Mesenchymal stem cell (in vitro differentiated cells and primary cell): ENCODE results near the gene CLEC1B.

Source experiments
- DNase-seq: peaks from one replicate; pipeline ENCODE4 v3.0.0-alpha.2; 2013
- H2AFZ ChIP-seq: one replicate; pipeline ENCODE4 v1.6.1; 2013; ENCODE audit warnings: low read depth, mild to moderate bottlenecking, control low read depth, inconsistent platforms, low read length, moderate library complexity
- H2AK5ac ChIP-seq: 2 replicates; pipeline ENCODE4 v1.6.1; 2013; ENCODE audit warnings: low read length, moderate library complexity, mild to moderate bottlenecking, inconsistent platforms; ENCODE audit not compliant: severe bottlenecking
- H2BK120ac ChIP-seq: one replicate; pipeline ENCODE4 v1.6.1; 2013; ENCODE audit warnings: low read depth, mild to moderate bottlenecking, inconsistent platforms, low read length, moderate library complexity
- H2BK12ac ChIP-seq, 2 experiments: one replicate each; pipeline ENCODE4 v1.6.1; 2013; ENCODE audit warnings: inconsistent platforms in 2 of 2, low read length in 2 of 2, mild to moderate bottlenecking in 2 of 2, moderate library complexity in 2 of 2, control low read depth in 1 of 2
- H2BK15ac ChIP-seq: one replicate; pipeline ENCODE4 v1.6.1; 2013; ENCODE audit warnings: mild to moderate bottlenecking, low read depth, inconsistent platforms; ENCODE audit not compliant: poor library complexity, severe bottlenecking
- H2BK5ac ChIP-seq: 2 replicates; pipeline ENCODE4 v1.6.1; 2013; ENCODE audit warnings: low read depth, mild to moderate bottlenecking, low read length, control low read depth, inconsistent platforms; ENCODE audit not compliant: poor library complexity, severe bottlenecking
- H3K14ac ChIP-seq, 2 experiments: one replicate each; pipeline ENCODE4 v1.6.1; 2013; ENCODE audit warnings: inconsistent platforms in 2 of 2, low read length in 2 of 2, control low read depth in 1 of 2, mild to moderate bottlenecking in 1 of 2, moderate library complexity in 1 of 2
- H3K18ac ChIP-seq, 2 experiments: one replicate each; pipeline ENCODE4 v1.6.1; 2013; ENCODE audit warnings: inconsistent platforms in 2 of 2, low read length in 2 of 2, control low read depth in 1 of 2, low read depth in 1 of 2, mild to moderate bottlenecking in 1 of 2
- H3K23ac ChIP-seq, 2 experiments: one replicate each; pipeline ENCODE4 v1.6.1; 2013; ENCODE audit warnings: inconsistent platforms in 2 of 2, low read length in 2 of 2, mild to moderate bottlenecking in 2 of 2, moderate library complexity in 2 of 2, control low read depth in 1 of 2
- H3K27ac ChIP-seq: 2 replicates; pipeline ENCODE4 v1.5.1; 2013; ENCODE audit warnings: mild to moderate bottlenecking, moderate library complexity, low read length, control low read depth, inconsistent platforms; ENCODE audit not compliant: poor library complexity, severe bottlenecking
- H3K27me3 ChIP-seq, 2 experiments: 2 replicates each; pipeline versions ENCODE4 v1.6.1 to v1.7.0; 2013; ENCODE audit warnings: low read length in 2 of 2, mild to moderate bottlenecking in 2 of 2, moderate library complexity in 2 of 2, control low read depth in 1 of 2, inconsistent platforms in 1 of 2; ENCODE audit not compliant: control insufficient read depth in 1 of 2, insufficient read depth in 1 of 2
- H3K36me3 ChIP-seq, 2 experiments: 2 replicates each; pipeline versions ENCODE4 v1.6.1 to v1.7.0; 2013; ENCODE audit warnings: low read length in 2 of 2, control low read depth in 1 of 2, inconsistent platforms in 1 of 2, low read depth in 1 of 2, mild to moderate bottlenecking in 1 of 2; ENCODE audit not compliant: insufficient read depth in 2 of 2, control insufficient read depth in 1 of 2
- H3K4ac ChIP-seq, 2 experiments: one replicate each; pipeline ENCODE4 v1.6.1; 2013; ENCODE audit warnings: inconsistent platforms in 2 of 2, low read length in 2 of 2, mild to moderate bottlenecking in 2 of 2, moderate library complexity in 2 of 2, control low read depth in 1 of 2, low read depth in 1 of 2
- H3K4me1 ChIP-seq: 2 replicates; pipeline ENCODE4 v1.6.1; 2013; ENCODE audit warnings: low read depth, low read length, control low read depth; ENCODE audit not compliant: control insufficient read depth, insufficient read depth
- H3K4me2 ChIP-seq: 2 replicates; pipeline ENCODE4 v1.6.1; 2013; ENCODE audit warnings: low read length, mild to moderate bottlenecking, inconsistent platforms; ENCODE audit not compliant: poor library complexity, severe bottlenecking
- H3K4me3 ChIP-seq, 2 experiments: 2 replicates each; pipeline versions ENCODE4 v1.5.1 to v1.7.0; 2013; ENCODE audit warnings: low read length in 2 of 2, mild to moderate bottlenecking in 2 of 2, control low read depth in 1 of 2, low read depth in 1 of 2; ENCODE audit not compliant: insufficient read depth in 1 of 2
- H3K79me1 ChIP-seq: replicated peaks from 2 replicates; pipeline ENCODE4 v1.6.1; 2013; ENCODE audit warnings: mild to moderate bottlenecking, control low read depth, low read length, inconsistent platforms; ENCODE audit not compliant: poor library complexity, severe bottlenecking
- H3K9ac ChIP-seq: 2 replicates; pipeline ENCODE4 v1.7.0; 2013; ENCODE audit warnings: mild to moderate bottlenecking, low read length, moderate library complexity
- H3K9me3 ChIP-seq: 2 replicates; pipeline ENCODE4 v1.7.0; 2013; ENCODE audit warnings: mild to moderate bottlenecking, low read length; ENCODE audit not compliant: control insufficient read depth
- H4K8ac ChIP-seq: one replicate; pipeline ENCODE4 v1.6.1; 2013; ENCODE audit warnings: inconsistent platforms, mild to moderate bottlenecking, low read length, moderate library complexity
- H4K91ac ChIP-seq: one replicate; pipeline ENCODE4 v1.6.1; 2013; ENCODE audit warnings: mild to moderate bottlenecking, low read length, inconsistent platforms
- WGBS: methylation state at CpG from one replicate; pipeline ENCODE4 v1.1.7; 2013; ENCODE audit warnings: mixed read lengths; 5-methylcytosine and 5-hydroxymethylcytosine counted together

Gene CLEC1B

GRCh38 chr12:10018386-10018785 lies 19.5 kb upstream of the CLEC1B start:
- WGBS = 97% methylated on average over 2 of the region's 5 CpGs
- no peak overlapping the region for H3K14ac ChIP-seq
- H3K4me2 ChIP-seq = no peak overlapping the region
- H3K4me3 ChIP-seq = no peak overlapping the region
- H2BK5ac ChIP-seq = no peak overlapping the region
- no peaks in the 10 kb centered on the region for H3K79me1 ChIP-seq
- no peak overlapping the region for H2AK5ac ChIP-seq
- no peak overlapping the region for H4K8ac ChIP-seq
- no peak overlapping the region for H2BK120ac ChIP-seq
- DNase-seq = peak; percentile 19
- no peak overlapping the region for H3K9ac ChIP-seq
- H3K9me3 ChIP-seq = no peaks in the 10 kb centered on the region
- H3K36me3 ChIP-seq = no peaks in the 10 kb centered on the region
- no peak overlapping the region for H3K4ac ChIP-seq
- H3K27ac ChIP-seq = no peak overlapping the region
- no peak overlapping the region for H2BK12ac ChIP-seq
- H2BK15ac ChIP-seq = no peak overlapping the region
- H3K4me1 ChIP-seq = no peaks in the 10 kb centered on the region
- no peak overlapping the region for H2AFZ ChIP-seq
- H3K27me3 ChIP-seq = no peaks in the 10 kb centered on the region
- H3K18ac ChIP-seq = no peak overlapping the region
- H3K23ac ChIP-seq = no peak overlapping the region
- no peak overlapping the region for H4K91ac ChIP-seq

GRCh38 chr12:10016881-10017280 lies 18.0 kb upstream of the CLEC1B start:
- Histone ChIP-seq H3K36me3 (no peaks in the 10 kb centered on the region), H2BK5ac (no peak overlapping the region), H3K79me1 (no peaks in the 10 kb centered on the region), H3K14ac (no peak overlapping the region), H3K18ac (no peak overlapping the region), H3K9me3 (no peaks in the 10 kb centered on the region), H4K8ac (no peak overlapping the region), H3K4ac (no peak overlapping the region), H2BK120ac (no peak overlapping the region), H3K4me2 (no peak overlapping the region), H3K27ac (no peak overlapping the region), H2BK15ac (no peak overlapping the region), H2BK12ac (no peak overlapping the region), H2AK5ac (no peak overlapping the region), H2AFZ (no peak overlapping the region), H3K23ac (no peak overlapping the region), H3K4me1 (no peaks in the 10 kb centered on the region), H3K4me3 (no peak overlapping the region), H4K91ac (no peak overlapping the region), H3K27me3 (peaks cover 0 to 3% of the 10 kb centered on the region in 2 experiments), H3K9ac (no peak overlapping the region)
- 2% methylated on average over 1 of the region's 1 CpG for WGBS
- DNase-seq = no peak

GRCh38 chr12:10015450-10015849 lies 16.5 kb upstream of the CLEC1B start:
- no peak overlapping the region for H3K23ac ChIP-seq
- H3K9me3 ChIP-seq = no peaks in the 10 kb centered on the region
- H3K9ac ChIP-seq = no peak overlapping the region
- no peaks in the 10 kb centered on the region for H3K4me1 ChIP-seq
- no peak overlapping the region for H2BK15ac ChIP-seq
- no peak overlapping the region for H4K8ac ChIP-seq
- 93% methylated on average over 3 of the region's 4 CpGs for WGBS
- H3K36me3 ChIP-seq = no peaks in the 10 kb centered on the region
- H3K27ac ChIP-seq = no peak overlapping the region
- H2BK12ac ChIP-seq = no peak overlapping the region
- no peak overlapping the region for H2BK120ac ChIP-seq
- H3K4ac ChIP-seq = no peak overlapping the region
- H3K27me3 ChIP-seq = peaks cover 0 to 3% of the 10 kb centered on the region in 2 experiments
- no peak overlapping the region for H2AK5ac ChIP-seq
- H2BK5ac ChIP-seq = no peak overlapping the region
- no peak for DNase-seq
- H3K14ac ChIP-seq = no peak overlapping the region
- H3K79me1 ChIP-seq = no peaks in the 10 kb centered on the region
- H2AFZ ChIP-seq = no peak overlapping the region
- no peak overlapping the region for H3K18ac ChIP-seq
- no peak overlapping the region for H3K4me3 ChIP-seq
- H3K4me2 ChIP-seq = no peak overlapping the region
- no peak overlapping the region for H4K91ac ChIP-seq

GRCh38 chr12:10012630-10013330 lies 13.9 kb upstream of the CLEC1B start:
- H2BK12ac ChIP-seq = no peak overlapping the region

More at GRCh38 chr12:10012630-10013330, 13.9 kb upstream of the CLEC1B start:
- Histone ChIP-seq H3K14ac (no peak overlapping the region), H3K18ac (no peak overlapping the region), H2BK5ac (no peak overlapping the region), H3K36me3 (no peaks in the 10 kb centered on the region), H2BK120ac (no peak overlapping the region), H3K79me1 (no peaks in the 10 kb centered on the region), H3K4me1 (no peaks in the 10 kb centered on the region), H2AFZ (no peak overlapping the region), H3K4me2 (no peak overlapping the region), H3K4me3 (no peak overlapping the region), H3K4ac (no peak overlapping the region), H3K23ac (no peak overlapping the region), H4K91ac (no peak overlapping the region), H2BK15ac (no peak overlapping the region), H4K8ac (no peak overlapping the region), H3K9me3 (no peaks in the 10 kb centered on the region), H3K27me3 (peaks cover 0 to 3% of the 10 kb centered on the region in 2 experiments), H2AK5ac (no peak overlapping the region), H3K9ac (no peak overlapping the region), H3K27ac (no peak overlapping the region)
- no peak for DNase-seq
- WGBS = 92% methylated on average over 3 of the region's 6 CpGs
